ENCODE results near the gene PACS1. TPM values are rescaled to one million over a fixed set of nuclear protein-coding genes. Genes with fewer than 3 reads are reported as not detected.

PACS1 gene
- total RNA-seq, 2 donors from 2014 or later = 64.3 to 73.3 TPM

DNA sequence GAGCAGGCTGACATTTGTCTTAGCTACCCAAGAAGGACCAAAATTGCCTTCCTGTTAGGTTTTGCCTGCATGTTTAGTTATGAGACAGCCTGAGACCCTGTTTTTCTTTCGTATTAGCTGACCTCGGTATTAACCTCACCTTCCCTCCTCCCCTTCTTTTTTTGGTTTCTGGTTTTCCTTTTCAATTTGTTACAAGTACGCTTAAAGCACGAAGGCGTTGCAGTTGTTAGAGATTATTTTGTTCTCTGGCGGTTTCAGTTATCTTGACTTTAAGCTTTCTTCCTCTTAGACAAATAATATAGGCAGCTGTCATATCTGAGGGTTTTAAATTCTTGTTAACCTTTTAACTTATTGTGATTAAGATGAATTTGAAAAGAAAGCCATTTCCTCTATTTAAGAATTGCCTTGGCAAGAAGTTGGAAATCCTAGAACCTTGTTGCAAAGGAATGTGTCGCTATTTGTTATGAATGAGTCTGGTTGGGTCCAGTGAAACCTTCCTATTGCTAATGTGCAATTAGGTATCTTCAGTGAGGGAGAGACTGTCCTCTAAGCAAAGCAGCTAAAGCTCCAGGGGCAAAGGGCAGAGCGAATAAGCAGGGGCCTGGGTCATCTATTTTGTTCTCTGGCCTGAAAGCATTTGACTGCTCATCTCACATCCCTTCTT, 45.7 kb downstream of the PACS1 start:
- no peaks in the 10 kb centered on the region for H3K27me3 Mint-ChIP-seq

DNA sequence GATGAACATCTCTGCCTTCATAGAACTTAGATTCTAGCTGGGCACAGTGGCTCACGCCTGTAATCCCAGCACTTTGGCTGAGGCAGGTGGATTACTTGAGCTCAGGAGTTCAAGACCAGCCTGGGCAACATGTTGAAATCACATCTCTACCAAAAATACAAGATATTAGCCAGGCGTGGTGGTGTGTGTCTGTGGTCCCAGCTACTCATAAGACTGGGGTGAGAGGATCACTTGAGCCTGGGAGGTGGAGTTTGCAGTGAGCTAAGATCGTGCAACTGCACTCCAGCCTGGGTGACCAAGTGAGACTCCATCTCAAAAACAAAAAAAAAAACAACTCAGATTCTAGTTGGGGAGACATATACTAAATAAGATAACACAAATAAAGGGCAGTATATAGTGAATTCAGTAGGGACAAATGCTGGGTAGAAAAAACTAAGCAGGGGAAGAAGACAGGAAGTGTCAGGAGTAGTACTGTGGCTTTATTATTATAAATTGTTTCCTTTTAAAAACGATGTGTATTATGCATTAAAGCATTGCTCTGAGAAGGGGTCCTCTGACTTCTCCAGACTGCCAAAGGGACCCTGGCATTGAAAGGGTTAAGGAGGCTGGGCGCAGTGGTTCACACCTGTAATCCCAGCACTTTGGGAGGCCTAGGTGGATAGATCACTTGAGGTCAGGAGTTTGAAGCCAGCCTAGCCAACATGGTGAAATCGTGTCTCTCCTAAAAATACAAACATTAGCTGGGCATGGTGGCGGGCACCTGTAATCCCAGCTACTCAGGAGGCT, 46.7 kb downstream of the PACS1 start:
- Mint-ChIP-seq H3K27me3 (no peaks in the 10 kb centered on the region), H3K4me1 (ENCODE audit: low read depth in 2 of 2) (peaks cover 64 to 71% of the 10 kb centered on the region in 2 donors), H3K4me3 (peak overlapping the region; percentile 75), H3K27ac (peak overlapping the region; percentile 78 to 91), H3K36me3 (no peaks in the 10 kb centered on the region), H3K9me3 (no peaks in the 10 kb centered on the region)
- DNase-seq (ENCODE audit: low spot score) (no peak), ATAC-seq (peak; percentile 61)

More for the DNA sequence above, 45.7 kb downstream of the PACS1 start:
- no peaks in the 10 kb centered on the region for H3K36me3 Mint-ChIP-seq
- peaks cover 61 to 73% of the 10 kb centered on the region in 2 donors for H3K4me1 Mint-ChIP-seq (ENCODE audit: low read depth in 2 of 2)
- H3K9me3 Mint-ChIP-seq = no peaks in the 10 kb centered on the region
- no peak for DNase-seq (ENCODE audit: low spot score)
- peak overlapping the region; percentile 78 to 91 for H3K27ac Mint-ChIP-seq
- peak overlapping the region; percentile 75 for H3K4me3 Mint-ChIP-seq
- ATAC-seq = peak; percentile 69 to 73

DNA sequence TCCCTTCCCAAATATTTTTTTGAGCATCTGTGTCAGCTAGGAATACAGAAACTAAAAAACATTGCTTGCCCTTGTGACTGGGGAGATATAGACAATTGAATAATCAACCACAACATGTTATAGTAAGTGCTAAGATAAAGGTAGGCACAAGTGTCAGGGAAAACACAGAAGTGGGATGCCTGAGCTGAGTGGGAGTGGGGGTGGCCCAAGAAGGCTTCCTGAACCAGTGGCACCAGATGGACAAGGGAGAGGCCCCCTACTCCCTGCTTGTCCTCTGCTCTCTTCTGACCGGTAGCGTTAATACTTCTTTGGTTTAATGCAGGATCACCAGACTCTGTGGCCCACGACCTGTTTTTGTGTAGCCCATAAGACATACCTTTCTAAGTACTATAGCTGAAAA, 48.8 kb downstream of the PACS1 start:
- DNase-seq (ENCODE audit: low spot score) (no peak), ATAC-seq (no peak)
- peak overlapping the region; percentile 72 to 78 for H3K27ac Mint-ChIP-seq
- H3K4me3 Mint-ChIP-seq = no peak overlapping the region
- H3K27me3 Mint-ChIP-seq = no peaks in the 10 kb centered on the region
- no peaks in the 10 kb centered on the region for H3K36me3 Mint-ChIP-seq
- H3K9me3 Mint-ChIP-seq = no peaks in the 10 kb centered on the region
- H3K4me1 Mint-ChIP-seq (ENCODE audit: low read depth in 2 of 2) = peaks cover 50% of the 10 kb centered on the region in 2 donors

DNA sequence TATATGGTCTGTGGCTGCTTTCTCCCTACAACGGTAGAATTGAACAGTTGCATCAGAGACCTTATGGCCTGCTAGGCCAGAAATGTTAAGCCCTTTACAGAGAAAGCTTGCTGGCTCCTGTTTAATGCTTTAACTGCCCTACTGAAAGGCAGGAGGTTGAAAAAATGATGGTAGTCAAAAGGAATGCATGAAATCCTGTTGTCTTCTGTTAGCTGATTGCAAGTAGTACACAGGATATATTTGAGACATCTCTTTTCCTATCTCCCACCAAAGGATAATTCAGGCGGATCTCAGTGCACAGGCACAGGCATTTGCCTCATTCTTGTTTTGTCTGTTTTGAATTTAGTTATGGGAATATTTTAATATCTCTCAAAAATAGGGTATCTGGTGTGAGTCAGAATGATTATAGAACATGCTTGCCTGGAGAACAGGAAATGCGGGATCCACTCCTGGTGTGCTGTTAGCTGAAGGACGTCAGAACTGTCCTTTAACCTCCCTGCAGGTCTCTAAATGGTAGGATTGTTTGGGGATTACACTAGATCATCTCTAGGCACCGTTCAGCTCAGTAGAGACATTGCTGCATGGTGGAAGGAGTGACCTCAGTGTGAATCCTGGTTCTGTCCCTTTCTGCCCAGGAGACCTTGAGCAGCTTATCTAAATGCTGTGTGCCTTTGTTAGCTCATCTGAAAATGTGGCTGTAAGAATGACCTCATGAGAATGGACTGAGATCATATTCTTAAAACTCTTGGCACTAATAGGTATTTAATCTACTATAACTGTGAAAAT, 49.5 kb downstream of the PACS1 start:
- H3K9me3 Mint-ChIP-seq = no peaks in the 10 kb centered on the region
- no peaks in the 10 kb centered on the region for H3K27me3 Mint-ChIP-seq
- no peaks in the 10 kb centered on the region for H3K36me3 Mint-ChIP-seq
- DNase-seq (ENCODE audit: low spot score) = no peak
- ATAC-seq = no peak
- peak overlapping the region; percentile 72 to 78 for H3K27ac Mint-ChIP-seq
- H3K4me3 Mint-ChIP-seq = no peak overlapping the region
- H3K4me1 Mint-ChIP-seq (ENCODE audit: low read depth in 2 of 2) = peaks cover 51 to 55% of the 10 kb centered on the region in 2 donors

DNA sequence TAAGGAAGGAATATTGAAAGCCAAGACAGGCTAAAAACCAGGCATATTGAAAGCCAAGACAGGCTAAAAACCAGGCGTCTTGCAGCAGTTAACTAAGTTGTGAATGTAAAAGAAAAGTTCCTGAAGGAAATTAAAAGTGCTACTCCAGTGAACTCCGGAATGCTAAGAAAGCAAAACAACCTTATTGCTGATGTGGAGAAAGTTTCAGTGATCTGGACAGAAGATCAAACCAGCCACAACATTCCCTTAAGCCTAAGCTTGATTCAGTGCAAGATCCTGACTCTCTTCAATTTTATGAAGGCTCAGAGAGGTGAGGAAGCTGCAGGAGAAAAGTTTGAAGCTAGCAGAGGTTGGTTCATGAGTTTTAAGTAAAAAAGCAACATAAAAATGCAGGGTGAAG, 51.4 kb downstream of the PACS1 start:
- DNase-seq (ENCODE audit: low spot score) (no peak), ATAC-seq (no peak)
- peak overlapping the region in 1 of 2 donors; percentile 54 for H3K27ac Mint-ChIP-seq
- no peaks in the 10 kb centered on the region for H3K9me3 Mint-ChIP-seq
- no peaks in the 10 kb centered on the region for H3K36me3 Mint-ChIP-seq
- H3K4me1 Mint-ChIP-seq (ENCODE audit: low read depth in 2 of 2) = peaks cover 54 to 55% of the 10 kb centered on the region in 2 donors
- no peak overlapping the region for H3K4me3 Mint-ChIP-seq
- no peaks in the 10 kb centered on the region for H3K27me3 Mint-ChIP-seq

DNA sequence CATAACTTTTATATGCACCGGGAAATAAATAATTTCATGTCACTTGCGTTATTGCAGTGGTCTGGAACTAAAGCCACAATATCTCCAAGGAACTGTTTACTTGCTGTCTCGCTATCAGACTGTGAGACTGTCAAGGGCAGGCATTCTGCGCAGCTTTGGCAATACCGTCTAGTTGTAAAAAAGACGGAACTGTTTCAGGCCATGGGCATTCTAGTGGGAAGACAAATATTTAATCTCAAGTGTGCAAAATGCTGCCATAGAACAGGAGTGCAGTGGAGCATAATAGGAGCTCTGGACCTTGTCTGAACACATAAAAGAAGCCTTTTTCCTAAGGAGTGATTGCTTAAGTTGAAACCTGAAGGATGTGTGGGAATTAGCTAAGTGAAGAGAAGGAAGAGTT, 53.8 kb downstream of the PACS1 start:
- H3K4me3 Mint-ChIP-seq = no peak overlapping the region
- no peaks in the 10 kb centered on the region for H3K27me3 Mint-ChIP-seq
- ATAC-seq (no peak), DNase-seq (ENCODE audit: low spot score) (no peak)
- peaks cover 52 to 53% of the 10 kb centered on the region in 2 donors for H3K4me1 Mint-ChIP-seq (ENCODE audit: low read depth in 2 of 2)
- no peaks in the 10 kb centered on the region for H3K9me3 Mint-ChIP-seq
- no peak overlapping the region for H3K27ac Mint-ChIP-seq
- no peaks in the 10 kb centered on the region for H3K36me3 Mint-ChIP-seq

DNA sequence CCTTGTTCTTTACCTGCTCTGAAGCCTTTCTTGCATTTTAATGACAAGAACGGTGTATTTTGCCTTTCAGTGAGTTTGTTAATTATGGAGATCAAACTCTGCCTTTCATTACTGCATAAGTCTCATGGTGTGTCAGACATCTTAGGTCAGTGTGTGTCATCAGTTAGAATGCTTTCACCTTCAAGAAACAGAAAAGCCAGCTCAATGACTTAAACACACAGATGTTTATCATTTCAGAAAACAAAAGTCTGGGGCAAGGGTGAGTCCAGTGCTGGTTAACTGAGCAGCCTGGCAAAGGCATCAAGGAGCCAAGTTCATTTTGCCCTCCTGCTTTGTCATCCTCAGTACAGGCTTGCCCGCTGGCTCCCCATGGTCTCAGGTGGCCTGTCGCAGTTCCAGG, 54.5 kb downstream of the PACS1 start:
- H3K36me3 Mint-ChIP-seq = no peaks in the 10 kb centered on the region
- H3K4me3 Mint-ChIP-seq = peak overlapping the region; percentile 8

DNA sequence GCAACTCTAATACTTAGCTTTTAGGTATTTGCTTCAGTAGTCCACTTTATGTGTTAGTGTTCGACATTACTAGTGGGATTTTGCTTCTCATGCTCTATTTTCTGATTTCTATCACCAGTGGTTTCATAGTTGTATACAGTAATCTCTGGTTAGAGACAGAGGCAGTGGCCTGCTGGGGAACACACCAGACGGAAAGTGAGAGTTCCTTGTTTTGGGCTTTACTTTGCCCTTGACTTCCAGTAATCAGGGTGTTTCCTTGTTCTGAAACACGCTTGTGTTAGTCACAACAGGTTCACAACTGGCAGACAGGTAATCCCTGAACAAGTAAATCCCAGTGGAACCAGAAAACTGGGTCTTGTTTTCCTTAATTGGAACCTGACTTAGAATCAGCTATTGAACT, 56.0 kb downstream of the PACS1 start:
- H3K4me1 Mint-ChIP-seq (ENCODE audit: low read depth in 2 of 2) = peaks cover 38 to 47% of the 10 kb centered on the region in 2 donors
- DNase-seq (ENCODE audit: low spot score) (no peak), ATAC-seq (peak in 1 of 2 donors; percentile 66)
- H3K36me3 Mint-ChIP-seq = no peaks in the 10 kb centered on the region
- peak overlapping the region; percentile 88 for H3K4me3 Mint-ChIP-seq
- H3K9me3 Mint-ChIP-seq = no peaks in the 10 kb centered on the region
- no peaks in the 10 kb centered on the region for H3K27me3 Mint-ChIP-seq
- H3K27ac Mint-ChIP-seq = peak overlapping the region; percentile 94 to 95

More for the DNA sequence above, 54.5 kb downstream of the PACS1 start:
- H3K9me3 Mint-ChIP-seq = no peaks in the 10 kb centered on the region
- ATAC-seq = no peak
- H3K27ac Mint-ChIP-seq = peak overlapping the region; percentile 94 to 95
- H3K4me1 Mint-ChIP-seq (ENCODE audit: low read depth in 2 of 2) = peaks cover 46 to 50% of the 10 kb centered on the region in 2 donors
- DNase-seq (ENCODE audit: low spot score) = no peak
- no peaks in the 10 kb centered on the region for H3K27me3 Mint-ChIP-seq

DNA sequence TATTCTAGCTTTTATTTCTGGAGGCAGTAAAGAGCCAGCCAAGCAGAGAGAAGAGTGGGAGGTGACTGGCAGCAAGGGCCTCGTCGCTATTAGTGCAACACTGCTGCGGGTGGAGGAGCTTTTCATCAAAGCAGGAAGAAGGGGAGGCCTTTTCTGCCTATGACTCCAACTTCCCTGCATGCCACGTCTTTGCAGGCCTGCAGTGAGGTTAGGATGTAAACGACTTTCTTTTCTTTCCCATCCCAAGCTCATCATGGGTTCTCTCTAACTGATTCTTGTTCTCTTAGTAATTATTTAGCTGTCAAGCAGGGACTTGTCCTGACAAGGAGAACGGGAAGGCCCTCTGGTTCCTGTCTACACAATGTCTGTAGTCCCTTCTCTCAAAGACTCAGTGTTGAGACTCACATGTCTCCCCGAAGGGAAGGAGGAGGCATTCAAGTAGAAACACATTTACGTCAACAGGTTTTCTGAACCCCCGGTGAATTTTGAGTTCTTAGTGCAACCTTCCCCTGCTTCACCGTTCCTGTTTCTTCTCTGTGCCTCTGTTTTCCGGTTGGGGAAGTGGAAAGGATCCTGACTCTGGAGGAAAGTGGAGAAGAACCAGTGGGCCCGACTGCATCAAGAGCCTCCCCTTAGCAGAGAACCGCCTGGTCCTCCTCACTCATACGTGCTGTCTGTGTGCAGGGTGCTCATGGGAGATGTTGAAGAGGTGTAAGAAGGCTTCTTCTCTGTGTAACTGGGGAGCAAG, 56.9 kb downstream of the PACS1 start:
- Mint-ChIP-seq H3K4me1 (ENCODE audit: low read depth in 2 of 2) (peaks cover 39 to 41% of the 10 kb centered on the region in 2 donors), H3K27ac (peak overlapping the region; percentile 94 to 95), H3K36me3 (no peaks in the 10 kb centered on the region), H3K4me3 (peak overlapping the region; percentile 88), H3K9me3 (no peaks in the 10 kb centered on the region), H3K27me3 (no peaks in the 10 kb centered on the region)
- DNase-seq (ENCODE audit: low spot score) (peak; percentile 67), ATAC-seq (peak; percentile 84 to 90)

DNA sequence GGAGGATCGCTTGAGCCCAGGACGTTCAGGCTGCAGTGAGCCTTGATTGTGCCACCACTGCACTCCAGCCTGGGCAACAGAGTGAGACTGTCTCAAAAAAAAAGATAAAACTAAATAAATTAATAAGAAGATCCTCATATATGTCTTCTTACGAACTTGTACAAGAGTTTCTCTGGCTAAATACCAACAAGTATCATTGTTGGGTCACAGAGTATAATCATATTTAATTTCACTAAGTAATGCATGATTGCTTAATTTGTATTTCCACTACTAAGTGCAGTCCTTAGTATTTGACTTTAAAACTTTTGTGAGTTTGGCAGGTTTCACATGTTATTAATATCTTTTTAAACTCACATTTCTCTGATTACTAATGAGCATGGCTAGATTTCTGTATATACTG, 60.9 kb downstream of the PACS1 start:
- DNase-seq (ENCODE audit: low spot score) = no peak
- Mint-ChIP-seq H3K9me3 (no peaks in the 10 kb centered on the region), H3K27me3 (no peaks in the 10 kb centered on the region), H3K4me1 (ENCODE audit: low read depth in 2 of 2) (peaks cover 37% of the 10 kb centered on the region in 2 donors), H3K36me3 (no peaks in the 10 kb centered on the region), H3K4me3 (no peak overlapping the region), H3K27ac (peak overlapping the region in 1 of 2 donors; percentile 40)
- ATAC-seq = no peak

DNA sequence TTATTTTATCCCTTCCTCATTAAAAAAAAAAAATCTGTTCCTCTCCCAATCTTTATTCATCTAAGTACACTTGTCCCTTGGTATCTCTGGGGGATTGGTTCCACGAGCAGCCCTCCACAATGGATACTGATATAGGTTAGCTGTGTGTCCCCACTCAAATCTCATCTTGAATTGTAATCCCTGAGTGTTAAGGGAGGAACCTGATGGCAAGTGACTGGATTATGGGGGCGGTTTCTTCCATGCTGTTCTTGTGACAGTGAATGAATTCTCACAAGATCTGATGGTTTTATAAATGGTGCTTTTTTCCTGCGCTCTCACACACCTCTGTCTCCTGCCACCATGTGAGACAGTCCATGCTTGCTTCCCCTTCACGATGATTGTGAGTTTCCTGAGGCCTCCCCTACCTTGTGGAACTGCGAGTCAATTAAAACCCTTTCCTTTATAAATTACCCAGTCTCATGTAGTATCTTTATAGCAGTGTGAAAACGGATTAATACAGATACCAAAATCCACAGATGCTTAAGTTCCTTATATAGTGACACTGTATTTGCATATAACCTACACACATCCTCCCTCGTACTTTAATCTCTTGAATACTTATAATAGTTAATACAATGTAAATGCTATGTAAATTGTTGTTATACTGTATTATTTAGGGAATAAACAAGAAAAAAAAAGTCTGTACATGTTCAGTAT, 62.0 kb downstream of the PACS1 start:
- DNase-seq (ENCODE audit: low spot score) (no peak), ATAC-seq (no peak)
- Mint-ChIP-seq H3K36me3 (no peaks in the 10 kb centered on the region), H3K4me1 (ENCODE audit: low read depth in 2 of 2) (peaks cover 34 to 37% of the 10 kb centered on the region in 2 donors), H3K27ac (peak overlapping the region in 1 of 2 donors; percentile 16), H3K9me3 (no peaks in the 10 kb centered on the region), H3K4me3 (no peak overlapping the region), H3K27me3 (no peaks in the 10 kb centered on the region)

DNA sequence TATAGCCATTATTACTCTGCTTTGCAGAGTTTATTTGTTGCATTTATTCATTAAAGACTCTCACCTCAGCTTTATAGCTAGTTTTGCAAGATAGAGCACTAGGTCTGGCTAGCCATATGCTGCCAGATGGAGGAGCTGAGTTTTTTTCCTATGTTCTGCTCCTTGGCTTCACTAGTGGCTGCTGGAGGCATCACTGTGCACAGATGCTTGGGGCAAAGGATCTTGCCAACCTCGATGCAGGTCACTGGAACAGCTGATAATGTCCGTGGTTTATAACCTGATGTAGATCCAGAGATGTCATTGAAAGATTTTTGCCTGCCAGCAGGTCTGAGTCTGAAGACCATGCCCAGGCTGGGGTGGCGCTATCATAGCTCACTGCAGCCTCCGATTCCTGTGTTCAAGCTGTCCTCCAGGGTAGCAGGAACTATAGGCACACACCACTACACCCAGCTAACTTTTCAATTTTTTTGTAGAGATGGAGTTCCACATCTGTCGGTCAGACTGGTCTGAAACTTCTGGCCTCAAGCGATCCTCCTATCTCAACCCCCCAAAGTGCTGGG, 63.2 kb downstream of the PACS1 start:
- Mint-ChIP-seq H3K27me3 (no peaks in the 10 kb centered on the region), H3K9me3 (no peaks in the 10 kb centered on the region), H3K4me1 (ENCODE audit: low read depth in 2 of 2) (peaks cover 25 to 32% of the 10 kb centered on the region in 2 donors), H3K27ac (no peak overlapping the region), H3K4me3 (no peak overlapping the region), H3K36me3 (no peaks in the 10 kb centered on the region)
- DNase-seq (ENCODE audit: low spot score) (no peak), ATAC-seq (no peak)

Measured in natural killer cell treated with Interleukin-12 subunit alpha and Interleukin-12 subunit beta and Interleukin-15 and Interleukin-18, amount 100 ng/mL, for 72 hours (primary cell).